ENCODE data around the gene UFSP2.

GRCh38 chr4:185371702-185372101, 54.1 kb downstream of the UFSP2 start:
- TF ChIP-seq CTCF (IDR thresholded peaks at IDR 0.05; ENCODE audit: low read depth, low read length, poor library complexity, severe bottlenecking) (no peak), EZH2phosphoT487 (IDR thresholded peaks at IDR 0.05; ENCODE audit: borderline replicate concordance, low read length) (no peak)
